Endodermal cell (in vitro differentiated cells): ENCODE data around the gene PTPRN2. TPM values are rescaled to one million over a fixed set of nuclear protein-coding genes. Genes with fewer than 3 reads are reported as not detected.

ENCODE experiments used
- DNase-seq: peaks from one replicate; pipeline ENCODE4 v3.0.0-alpha.2; 2017
- H3K27ac ChIP-seq: 2 replicates; pipeline ENCODE4 v1.5.1; 2013; ENCODE audit warnings: mild to moderate bottlenecking, low read depth, low read length, moderate library complexity
- H3K27me3 ChIP-seq: 2 replicates; pipeline ENCODE4 v1.6.1; 2013; ENCODE audit warnings: mild to moderate bottlenecking, low read length, moderate library complexity; ENCODE audit not compliant: insufficient read depth, control insufficient read depth, poor library complexity, severe bottlenecking
- H3K36me3 ChIP-seq: 2 replicates; pipeline ENCODE4 v1.7.0; 2013; ENCODE audit warnings: mild to moderate bottlenecking, low read length, moderate library complexity; ENCODE audit not compliant: control insufficient read depth, insufficient read depth
- H3K4me1 ChIP-seq: one replicate; pipeline ENCODE4 v1.7.0; 2013; ENCODE audit warnings: low read length; ENCODE audit not compliant: control insufficient read depth, insufficient read depth
- H3K4me3 ChIP-seq: 2 replicates; pipeline ENCODE4 v1.5.1; 2013; ENCODE audit warnings: mild to moderate bottlenecking, low read length, moderate library complexity
- H3K9ac ChIP-seq: 2 replicates; pipeline ENCODE4 v1.6.1; 2013; ENCODE audit warnings: mild to moderate bottlenecking, low read length, moderate library complexity; ENCODE audit not compliant: poor library complexity, severe bottlenecking; ENCODE audit errors: extremely low read depth
- H3K9me3 ChIP-seq: 2 replicates; pipeline ENCODE4 v1.6.1; 2013; ENCODE audit warnings: mild to moderate bottlenecking, low read length, moderate library complexity; ENCODE audit not compliant: control insufficient read depth
- H3K27ac Mint-ChIP-seq: 2 replicates; pipeline ENCODE4 v1.8.0; 2020; ENCODE audit warnings: mixed read lengths
- H3K27me3 Mint-ChIP-seq: 2 replicates; pipeline ENCODE4 v1.8.0; 2021; ENCODE audit warnings: mild to moderate bottlenecking, mixed read lengths; ENCODE audit not compliant: insufficient read depth
- H3K36me3 Mint-ChIP-seq: 2 replicates; pipeline ENCODE4 v1.8.0; 2020; ENCODE audit warnings: low read depth, mixed read lengths
- H3K4me1 Mint-ChIP-seq: 2 replicates; pipeline ENCODE4 v1.8.0; 2020; ENCODE audit warnings: mixed read lengths
- H3K4me3 Mint-ChIP-seq: 2 replicates; pipeline ENCODE4 v1.8.0; 2020; ENCODE audit warnings: mild to moderate bottlenecking, moderate library complexity, mixed read lengths
- H3K9me3 Mint-ChIP-seq: 2 replicates; pipeline ENCODE4 v1.8.0; 2020; ENCODE audit warnings: mild to moderate bottlenecking, mixed read lengths
- WGBS, 2 experiments: methylation state at CpG; one replicate each; pipeline versions ENCODE4 v1.1.5 to v1.1.7; 2013; ENCODE audit warnings: missing lambda C conversion rate in 2 of 2, mixed read lengths in 1 of 2; ENCODE audit not compliant: insufficient coverage in 1 of 2, insufficient read length in 1 of 2; 5-methylcytosine and 5-hydroxymethylcytosine counted together
- total RNA-seq, 2 donors: library from RNA; stranded (reverse); fragmentation: NEBNext Ultra II Directional in 1 of 2; extraction: Animal tissue kit (Norgen Biotek cat#: 25700) in 1 of 2; gene quantifications; 2 replicates in 1 of 2; 3 replicates in 1 of 2; pipeline ENCODE4 v1.2.1, GENCODE V29; 2021
- TF ChIP-seq, protein P1 (sequence below): fragments of 200-600 bp; sonication (generic); conservative IDR thresholded peaks from 2 replicates; pipeline ENCODE4 v1.5.0; 2021; ENCODE audit warnings: antibody characterized with exemption, mild to moderate bottlenecking

Gene PTPRN2
- total RNA-seq, 2 donors from 2014 or later, result 0.69 to 1.2 TPM

DNA sequence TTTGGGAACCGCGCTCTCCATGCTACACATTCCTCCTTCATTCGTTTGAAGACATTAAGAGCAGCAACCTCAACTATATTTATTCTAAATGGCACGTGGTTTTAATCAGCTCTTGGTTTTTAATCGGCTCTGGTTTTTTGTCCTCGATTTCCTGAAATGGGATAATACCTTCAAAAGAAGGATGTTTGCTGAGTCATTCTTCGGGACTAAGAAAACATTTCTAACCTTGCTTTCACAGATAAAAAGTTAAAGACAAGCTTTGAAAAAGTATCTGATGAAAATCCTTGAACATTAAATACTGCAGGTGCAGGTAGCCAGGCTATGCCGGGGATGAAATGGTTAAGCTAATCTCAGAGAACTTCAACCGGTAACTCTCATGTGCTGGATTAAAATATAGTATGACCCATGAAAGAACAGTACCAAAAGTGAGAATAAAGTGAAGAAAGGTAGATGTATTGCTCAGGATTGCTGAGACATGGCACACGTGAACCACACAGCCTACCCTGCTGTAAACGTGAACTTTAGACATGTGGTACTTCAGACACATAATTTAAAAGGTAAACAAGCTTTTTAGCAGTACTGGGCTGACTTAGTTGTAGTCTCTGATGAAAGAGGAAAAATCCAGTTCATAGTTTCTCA lies 89.1 kb downstream of the PTPRN2 start:
- no peak for DNase-seq

DNA sequence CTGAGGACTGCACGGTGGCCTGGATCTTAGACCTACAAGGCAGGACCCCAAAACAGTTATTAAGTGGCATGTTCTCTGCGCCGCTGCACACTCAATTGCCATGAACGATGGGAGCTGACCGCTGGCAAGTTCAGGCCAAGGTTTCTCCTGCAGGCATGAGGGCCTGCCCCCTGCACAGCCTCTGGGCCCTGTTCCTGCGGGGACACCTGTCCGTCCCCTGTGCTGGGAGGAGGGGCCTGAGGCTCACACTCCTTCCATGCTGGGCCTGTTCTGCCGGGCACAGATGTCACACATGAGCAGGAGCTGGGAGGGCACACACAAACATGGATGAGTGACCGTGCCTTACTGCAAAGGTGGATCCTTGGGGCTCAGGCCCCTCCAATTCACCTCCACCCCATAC lies 90.0 kb downstream of the PTPRN2 start:
- peak; percentile 49 for DNase-seq
- H3K9me3 Mint-ChIP-seq, result no peaks in the 10 kb centered on the region
- 88 to 92% methylated on average over 6 to 9 of the region's 9 CpGs for WGBS, 2 experiments

More for the DNA sequence above, 89.1 kb downstream of the PTPRN2 start:
- WGBS, 2 experiments, result 55 to 68% methylated on average over 8 to 11 of the region's 11 CpGs
- H3K4me3 Mint-ChIP-seq, result no peak overlapping the region
- Histone ChIP-seq H3K9ac (no peak overlapping the region), H3K27ac (no peak overlapping the region), H3K4me1 (no peaks in the 10 kb centered on the region), H3K9me3 (peaks cover 74% of the 10 kb centered on the region), H3K27me3 (no peaks in the 10 kb centered on the region), H3K36me3 (no peaks in the 10 kb centered on the region), H3K4me3 (no peak overlapping the region)
- H3K4me1 Mint-ChIP-seq, result peaks cover 10% of the 10 kb centered on the region
- H3K36me3 Mint-ChIP-seq, result no peaks in the 10 kb centered on the region
- TF ChIP-seq, protein P1, sequence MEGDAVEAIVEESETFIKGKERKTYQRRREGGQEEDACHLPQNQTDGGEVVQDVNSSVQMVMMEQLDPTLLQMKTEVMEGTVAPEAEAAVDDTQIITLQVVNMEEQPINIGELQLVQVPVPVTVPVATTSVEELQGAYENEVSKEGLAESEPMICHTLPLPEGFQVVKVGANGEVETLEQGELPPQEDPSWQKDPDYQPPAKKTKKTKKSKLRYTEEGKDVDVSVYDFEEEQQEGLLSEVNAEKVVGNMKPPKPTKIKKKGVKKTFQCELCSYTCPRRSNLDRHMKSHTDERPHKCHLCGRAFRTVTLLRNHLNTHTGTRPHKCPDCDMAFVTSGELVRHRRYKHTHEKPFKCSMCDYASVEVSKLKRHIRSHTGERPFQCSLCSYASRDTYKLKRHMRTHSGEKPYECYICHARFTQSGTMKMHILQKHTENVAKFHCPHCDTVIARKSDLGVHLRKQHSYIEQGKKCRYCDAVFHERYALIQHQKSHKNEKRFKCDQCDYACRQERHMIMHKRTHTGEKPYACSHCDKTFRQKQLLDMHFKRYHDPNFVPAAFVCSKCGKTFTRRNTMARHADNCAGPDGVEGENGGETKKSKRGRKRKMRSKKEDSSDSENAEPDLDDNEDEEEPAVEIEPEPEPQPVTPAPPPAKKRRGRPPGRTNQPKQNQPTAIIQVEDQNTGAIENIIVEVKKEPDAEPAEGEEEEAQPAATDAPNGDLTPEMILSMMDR, result no peak
- no peaks in the 10 kb centered on the region for H3K9me3 Mint-ChIP-seq
- H3K27me3 Mint-ChIP-seq, result peaks cover 2% of the 10 kb centered on the region
- no peak overlapping the region for H3K27ac Mint-ChIP-seq

DNA sequence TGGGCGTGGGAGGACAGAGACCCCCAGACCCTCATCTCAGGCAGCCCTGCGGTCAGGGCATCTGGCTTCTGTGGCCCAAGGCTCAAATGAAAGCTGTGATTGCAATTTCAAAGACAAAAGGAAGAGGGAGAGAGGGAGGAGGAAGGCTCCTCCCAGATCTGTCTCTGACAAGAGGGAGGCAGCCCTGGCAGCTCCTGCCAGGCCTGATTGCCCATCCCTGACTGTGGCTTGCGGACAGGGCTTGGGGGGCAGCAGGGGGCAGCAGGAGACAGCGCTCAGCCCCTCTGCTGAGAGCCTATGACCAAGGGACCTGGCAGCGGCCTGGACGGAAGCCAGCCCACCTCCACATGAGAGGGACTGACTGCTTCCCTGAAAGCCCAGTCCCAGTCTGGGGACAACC lies 91.8 kb downstream of the PTPRN2 start:
- 74 to 100% methylated on average over 1 to 6 of the region's 6 CpGs for WGBS, 2 experiments
- Histone ChIP-seq H3K27me3 (no peaks in the 10 kb centered on the region), H3K27ac (no peak overlapping the region), H3K4me1 (no peaks in the 10 kb centered on the region), H3K9ac (no peak overlapping the region), H3K36me3 (no peaks in the 10 kb centered on the region), H3K9me3 (peaks cover 68% of the 10 kb centered on the region), H3K4me3 (no peak overlapping the region)
- Mint-ChIP-seq H3K36me3 (no peaks in the 10 kb centered on the region), H3K4me1 (peaks cover 10% of the 10 kb centered on the region), H3K4me3 (no peak overlapping the region), H3K27ac (no peak overlapping the region), H3K27me3 (no peaks in the 10 kb centered on the region), H3K9me3 (no peaks in the 10 kb centered on the region)
- TF ChIP-seq, protein P1, result peak; percentile 61
- DNase-seq, result peak; percentile 87

More for the DNA sequence above, 90.0 kb downstream of the PTPRN2 start:
- H3K4me1 ChIP-seq, result no peaks in the 10 kb centered on the region
- no peak overlapping the region for H3K27ac ChIP-seq
- Mint-ChIP-seq H3K4me3 (no peak overlapping the region), H3K27me3 (peaks cover 2% of the 10 kb centered on the region), H3K4me1 (peaks cover 10% of the 10 kb centered on the region), H3K27ac (no peak overlapping the region), H3K36me3 (no peaks in the 10 kb centered on the region)
- H3K36me3 ChIP-seq, result no peaks in the 10 kb centered on the region
- H3K4me3 ChIP-seq, result no peak overlapping the region
- H3K27me3 ChIP-seq, result no peaks in the 10 kb centered on the region
- peaks cover 72% of the 10 kb centered on the region for H3K9me3 ChIP-seq
- TF ChIP-seq, protein P1, result no peak
- no peak overlapping the region for H3K9ac ChIP-seq
